RCC 7860 (cell line): ENCODE results near the gene GNL2.
"Not testable (repeated sequence)": the region's sequence is repeated elsewhere in the genome, so short reads cannot be mapped to it uniquely, and the experiment has no call there.

Experiments used
- DNase-seq: peaks from one replicate; pipeline ENCODE4 v3.0.0-alpha.2; 2015; ENCODE audit warnings: low spot score
- FAIRE-seq: peaks from 2 replicates; lab custom pipeline; 2012; peaks lifted over from hg19 to GRCh38; lab: Jason Lieb, UNC

GNL2 gene

DNA sequence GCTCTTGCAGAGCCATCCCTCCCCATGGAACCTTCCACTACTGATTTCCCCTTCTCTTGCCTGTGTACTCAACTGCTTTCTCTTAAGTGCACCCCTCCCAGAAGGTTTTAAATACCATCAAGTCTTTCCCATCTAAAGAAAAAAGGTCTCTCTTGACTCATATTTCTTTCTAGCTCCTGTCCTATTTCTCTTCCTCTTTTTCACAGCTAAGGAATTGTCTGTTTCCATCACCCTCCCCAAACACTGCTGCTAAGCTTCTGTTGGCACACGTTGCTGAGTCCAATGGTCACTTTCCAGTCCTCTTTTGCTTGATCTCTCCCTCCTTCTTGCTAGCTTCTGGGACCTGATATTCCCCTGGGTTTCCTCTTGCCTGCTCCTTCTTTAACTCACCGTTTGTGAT, 13.3 kb upstream of the GNL2 start:
- no peak for DNase-seq

GRCh38 chr1:37606481-37607263, 10.9 kb upstream of the GNL2 start:
- DNase-seq (no peak), FAIRE-seq (no peak)

More for the DNA sequence above, 13.3 kb upstream of the GNL2 start:
- no peak for FAIRE-seq

- FAIRE-seq (no peak), DNase-seq (no peak)
These were observed 10.2 kb upstream of the GNL2 start for GRCh38 chr1:37605806-37606474.

GRCh38 chr1:37605061-37605650, 9.4 kb upstream of the GNL2 start:
- no peak for FAIRE-seq
- DNase-seq, result no peak

DNA sequence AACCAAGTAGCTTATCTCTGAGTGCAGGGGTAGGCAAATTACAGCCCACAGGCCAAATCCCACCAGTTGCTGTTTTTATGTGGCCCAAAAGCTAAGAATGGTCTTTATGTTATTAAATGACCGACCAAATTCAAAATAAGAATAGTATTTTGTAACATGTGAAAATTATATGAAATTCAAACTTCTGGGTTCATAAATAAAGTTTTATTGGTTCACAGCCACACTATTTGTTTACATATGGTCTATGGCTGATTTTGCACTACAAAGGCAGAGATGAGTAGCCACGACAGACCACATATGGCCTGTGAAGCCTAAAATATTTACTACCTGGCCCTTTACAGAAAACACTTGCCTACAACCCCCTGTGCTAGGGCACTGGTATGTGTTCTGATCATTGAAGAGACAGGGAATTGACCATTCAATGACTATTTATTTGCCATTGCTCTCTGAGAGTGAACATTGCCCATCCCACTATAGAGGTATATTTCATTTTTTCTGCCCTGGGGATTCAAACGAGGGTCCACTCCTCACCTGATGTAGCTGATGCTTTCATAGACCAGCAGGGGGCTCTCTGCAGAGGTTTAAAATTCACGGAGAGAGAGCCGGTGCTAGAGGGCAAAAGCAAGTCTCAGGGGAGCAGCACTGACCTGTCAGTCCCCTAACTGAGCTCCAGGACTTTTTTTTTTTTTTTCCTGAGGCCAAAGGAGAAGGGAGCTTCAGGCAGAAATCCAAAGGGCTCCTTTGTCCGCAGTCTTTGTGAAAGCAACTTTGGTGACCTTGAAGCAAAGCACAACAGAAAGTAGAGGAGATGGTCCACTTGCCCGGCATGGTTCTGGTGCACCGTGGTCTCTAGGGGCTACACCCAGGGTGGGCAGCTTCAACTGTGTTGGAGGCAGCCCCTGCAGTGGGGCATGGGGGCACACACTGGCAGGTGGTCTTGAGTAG, 7.3 kb upstream of the GNL2 start:
- FAIRE-seq (no peak), DNase-seq (peak; percentile 16)

DNA sequence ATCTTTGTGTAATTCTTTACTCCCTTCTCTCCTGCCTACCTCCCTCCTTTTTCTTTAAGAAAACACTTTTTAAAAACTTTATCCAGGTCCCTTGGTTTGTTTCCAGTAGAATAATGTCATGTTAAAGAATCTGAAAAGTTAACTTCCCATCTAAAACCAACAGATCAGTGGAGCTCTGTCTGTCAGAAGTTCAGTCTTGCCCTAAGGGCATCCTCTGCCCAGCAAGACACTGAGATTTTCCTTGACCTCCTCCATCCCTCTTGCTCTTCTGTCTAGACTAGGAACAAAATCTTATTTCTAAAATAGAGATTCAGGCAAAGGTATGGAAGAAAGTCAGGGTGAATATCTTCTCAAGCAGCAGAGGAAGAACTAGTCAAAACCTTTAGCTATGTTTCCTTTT, 5.7 kb upstream of the GNL2 start:
- DNase-seq, result no peak

GRCh38 chr1:37599940-37600339, 4.2 kb upstream of the GNL2 start:
- no peak for DNase-seq
- no peak for FAIRE-seq

More for the DNA sequence above, 5.7 kb upstream of the GNL2 start:
- no peak for FAIRE-seq

DNA sequence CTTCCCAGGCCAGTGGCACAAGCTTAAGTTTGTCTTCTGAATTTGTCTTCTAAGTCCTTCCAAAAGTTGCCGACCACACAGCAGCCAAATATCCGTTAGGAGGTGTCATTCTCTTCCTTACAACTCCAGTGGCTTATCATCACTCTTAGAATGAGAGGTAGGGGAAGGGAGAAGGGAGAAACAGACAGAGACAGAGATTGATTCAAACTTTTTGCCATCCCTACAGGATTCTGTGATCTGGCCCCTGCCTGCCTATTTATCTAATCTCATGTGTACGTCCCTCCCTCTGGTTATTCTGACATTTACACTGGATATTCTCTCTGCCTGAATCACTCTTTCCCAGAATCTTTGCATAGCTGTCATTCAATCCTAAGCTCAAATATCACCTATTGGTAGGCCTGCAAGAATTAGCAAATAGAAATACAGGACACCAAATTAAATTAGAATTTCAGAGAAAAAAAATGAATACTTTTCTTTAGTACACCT, 488 bp upstream of the GNL2 start:
- no peak for FAIRE-seq
- DNase-seq, result no peak

DNA sequence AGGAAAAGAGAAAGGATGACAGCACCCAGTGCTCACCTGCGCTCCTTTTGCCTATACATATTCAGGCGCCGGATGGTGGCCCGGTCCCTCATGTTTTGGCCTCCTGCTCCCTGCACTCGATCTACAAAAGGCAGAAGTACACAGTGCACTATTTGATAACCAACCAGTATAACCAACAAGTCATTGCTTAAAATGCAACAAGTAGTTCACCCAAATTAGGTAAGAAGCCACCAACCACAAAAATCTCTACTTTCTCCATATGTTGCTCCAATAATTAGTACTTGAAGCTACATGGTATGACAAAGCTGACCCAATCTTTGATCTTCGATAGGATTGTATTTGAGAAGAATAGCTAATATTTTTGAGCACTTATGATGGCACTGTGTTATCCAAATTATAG, 2.0 kb downstream of the GNL2 start:
- FAIRE-seq, result no peak
- DNase-seq, result no peak

DNA sequence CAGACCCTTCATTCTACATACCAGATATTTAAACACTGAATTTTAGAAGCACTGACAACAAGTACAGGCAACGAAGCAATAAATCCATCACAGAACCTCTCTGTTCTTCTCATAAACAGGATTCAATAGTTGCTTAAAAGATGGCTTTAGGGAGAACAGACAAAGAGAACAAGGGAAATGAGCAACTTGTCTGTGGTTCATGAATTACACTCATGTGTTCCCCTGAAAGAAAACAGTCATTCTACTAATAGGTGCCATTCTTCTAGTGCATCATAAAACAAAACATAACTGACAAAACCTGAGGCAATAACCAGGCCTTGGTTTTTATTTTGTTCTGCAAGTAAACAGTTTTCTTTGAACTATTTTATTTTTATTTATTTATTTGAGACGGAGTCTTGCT, 6.8 kb downstream of the GNL2 start:
- FAIRE-seq (no peak), DNase-seq (no peak)

- FAIRE-seq, DNase-seq: not testable (repeated sequence)
These were observed 11.2 kb downstream of the GNL2 start for GRCh38 chr1:37584544-37584943.

- FAIRE-seq (no peak), DNase-seq (no peak)
These were observed 20.0 kb downstream of the GNL2 start for GRCh38 chr1:37575692-37576091.

GRCh38 chr1:37574834-37575480, 20.8 kb downstream of the GNL2 start:
- FAIRE-seq (no peak), DNase-seq (no peak)

DNA sequence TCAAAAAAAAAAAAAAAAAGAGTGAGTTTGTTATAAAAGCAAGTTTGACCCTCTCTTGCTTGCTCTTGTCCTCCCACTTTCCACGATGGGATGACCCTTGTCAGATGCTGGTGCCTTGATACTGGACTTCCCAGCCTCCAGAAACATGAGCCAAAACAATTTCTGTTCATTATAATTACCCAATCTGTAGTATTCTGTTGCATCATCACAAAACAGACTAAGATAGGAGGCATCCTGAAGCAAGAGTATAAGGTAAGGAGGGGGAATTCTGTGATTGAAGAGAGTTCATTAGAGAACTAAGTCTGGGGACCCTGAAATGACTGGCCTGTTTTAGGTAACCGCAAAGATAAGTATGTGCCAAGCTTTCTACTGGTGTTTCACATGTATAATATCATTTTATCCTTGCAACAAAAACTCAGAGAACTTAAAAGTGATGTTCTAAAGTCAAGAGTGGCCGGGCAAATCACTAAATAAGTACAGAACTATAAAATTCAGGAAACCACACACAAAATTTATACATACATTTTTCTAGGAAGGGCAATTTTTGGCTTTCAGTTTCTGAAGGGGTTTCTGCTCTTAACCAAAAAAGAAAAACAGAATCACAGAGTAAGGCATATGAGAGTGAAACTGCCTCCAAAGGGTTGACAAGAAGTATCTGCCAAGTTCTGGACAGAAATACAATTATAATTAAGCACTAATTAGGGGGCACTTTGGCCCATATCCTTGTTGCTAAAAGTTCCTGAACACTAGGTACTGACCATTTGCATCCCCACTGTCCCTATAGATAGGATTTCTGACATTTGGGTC, 25.0 kb downstream of the GNL2 start:
- DNase-seq (no peak), FAIRE-seq (no peak)

GRCh38 chr1:37567023-37567422, 28.7 kb downstream of the GNL2 start:
- FAIRE-seq (no peak), DNase-seq (no peak)

- no peak for FAIRE-seq
- DNase-seq, result no peak
These were observed 30.8 kb downstream of the GNL2 start for GRCh38 chr1:37564892-37565291.

- no peak for FAIRE-seq
- no peak for DNase-seq
These were observed 32.8 kb downstream of the GNL2 start for GRCh38 chr1:37562984-37563383.

DNA sequence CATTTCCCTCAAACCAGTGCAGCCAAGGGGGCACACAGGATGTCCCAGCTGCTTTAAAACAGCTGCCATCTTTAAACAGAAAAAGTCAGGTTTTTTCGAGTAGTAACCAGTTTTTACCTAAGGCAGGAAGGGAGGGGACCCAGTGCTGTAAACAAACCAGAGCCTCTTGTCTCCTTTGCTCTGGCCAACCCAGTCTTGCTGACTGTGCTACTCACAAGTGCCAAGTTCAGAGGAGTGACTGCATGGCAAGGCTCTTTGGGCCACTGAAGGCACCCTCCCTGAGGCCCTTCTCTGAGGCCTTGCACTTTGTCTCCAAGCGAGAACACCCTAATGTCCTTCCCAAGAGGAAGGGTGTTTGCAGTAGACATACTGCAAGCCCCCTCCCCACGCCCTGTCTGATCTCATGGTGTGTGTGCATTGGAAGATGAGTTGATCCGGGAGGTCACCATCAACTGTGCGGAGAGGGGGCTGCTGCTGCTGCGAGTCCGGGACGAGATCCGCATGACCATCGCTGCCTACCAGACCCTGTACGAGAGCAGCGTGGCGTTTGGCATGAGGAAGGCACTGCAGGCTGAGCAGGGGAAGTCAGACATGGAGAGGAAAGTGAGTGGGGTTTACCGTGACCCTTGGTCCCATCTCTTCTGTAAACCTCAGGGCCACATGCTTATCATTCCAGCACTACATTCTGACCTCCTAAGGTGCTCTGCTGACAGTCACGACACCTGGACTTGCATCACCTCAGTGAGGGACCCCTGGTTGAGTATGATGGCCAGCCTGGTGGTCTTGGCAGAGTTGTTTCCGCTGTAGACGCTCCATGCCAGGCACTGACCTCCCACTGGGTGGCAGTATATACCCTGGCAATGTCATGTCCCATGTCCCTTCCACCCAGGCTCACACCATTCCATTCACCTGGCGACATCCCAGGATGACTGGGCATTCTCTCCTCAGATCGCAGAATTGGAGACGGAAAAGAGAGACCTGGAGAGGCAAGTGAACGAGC, 34.3 kb downstream of the GNL2 start:
- FAIRE-seq (no peak), DNase-seq (no peak)
